Activated naive CD4-positive, alpha-beta T cell treated with anti-CD3 and anti-CD28 coated beads, Interleukin-2, amount 10 ng/mL, durations not matched to agents 7 days and 5 days (primary cell): ENCODE measurements around the gene PNLIPRP3.
"Not testable (repeated sequence)": the region's sequence is repeated elsewhere in the genome, so short reads cannot be mapped to it uniquely, and the experiment has no call there.

ENCODE experiments used
- CTCF ChIA-PET: fragments of 350-600 bp; sonication (Branson Sonifier 250); formaldehyde crosslinking; loops from one replicate; lab custom pipeline; 2021; ENCODE audit warnings: antibody characterized with exemption; lab: Charles Lee
- DNase-seq: peaks from one replicate; pipeline ENCODE4 v3.0.0-alpha.2; 2020
- H3K27ac Mint-ChIP-seq: one replicate; pipeline ENCODE4 v1.8.0; 2021; ENCODE audit warnings: mild to moderate bottlenecking, moderate library complexity, mixed read lengths
- H3K27me3 Mint-ChIP-seq: one replicate; pipeline ENCODE4 v1.8.0; 2021; ENCODE audit warnings: mild to moderate bottlenecking, mixed read lengths
- H3K36me3 Mint-ChIP-seq: one replicate; pipeline ENCODE4 v1.8.0; 2021; ENCODE audit warnings: mixed read lengths
- H3K4me1 Mint-ChIP-seq: one replicate; pipeline ENCODE4 v1.8.0; 2021; ENCODE audit warnings: mixed read lengths
- H3K4me3 Mint-ChIP-seq: one replicate; pipeline ENCODE4 v1.8.0; 2021; ENCODE audit warnings: mild to moderate bottlenecking, moderate library complexity, mixed read lengths
- H3K9me3 Mint-ChIP-seq: one replicate; pipeline ENCODE4 v1.8.0; 2021; ENCODE audit warnings: mixed read lengths

Gene PNLIPRP3

GRCh38 chr10:116427671-116428070 lies at the start of gene PNLIPRP3:
TSS of gene PNLIPRP3 (plus strand) at chr10:116427847. CDS start at chr10:116428013, 166 bp downstream.
- Mint-ChIP-seq H3K36me3 (no peaks in the 10 kb centered on the region), H3K4me1 (no peaks in the 10 kb centered on the region), H3K27ac (no peak within 1 kb of the TSS), H3K27me3 (no peaks in the 10 kb centered on the region), H3K9me3 (no peaks in the 10 kb centered on the region), H3K4me3 (no peak within 1 kb of the TSS)
- DNase-seq = no peak
- CTCF ChIA-PET = interaction anchor here (1.2 kb wide), 1 partner anchor 1256 kb away, joined by 3 read pairs; no protein-coding TSS in a partner anchor

- Mint-ChIP-seq H3K27ac (no peak overlapping the region), H3K4me3 (no peak overlapping the region), H3K9me3 (no peaks in the 10 kb centered on the region), H3K27me3 (no peaks in the 10 kb centered on the region), H3K4me1 (no peaks in the 10 kb centered on the region), H3K36me3 (no peaks in the 10 kb centered on the region)
- CTCF ChIA-PET = no interaction called here
- no peak for DNase-seq
Measured at GRCh38 chr10:116382290-116382689, 45.4 kb upstream of the PNLIPRP3 start.

- Mint-ChIP-seq H3K36me3 (no peaks in the 10 kb centered on the region), H3K27me3 (no peaks in the 10 kb centered on the region), H3K27ac (no peak overlapping the region), H3K9me3 (no peaks in the 10 kb centered on the region), H3K4me1 (no peaks in the 10 kb centered on the region), H3K4me3 (no peak overlapping the region)
- DNase-seq = no peak
- CTCF ChIA-PET = interaction anchor here (1.0 kb wide), 2 partner anchors 23 to 99 kb away, joined by 3 read pairs; no protein-coding TSS in a partner anchor
Measured at GRCh38 chr10:116385311-116385710, 42.3 kb upstream of the PNLIPRP3 start.

DNA sequence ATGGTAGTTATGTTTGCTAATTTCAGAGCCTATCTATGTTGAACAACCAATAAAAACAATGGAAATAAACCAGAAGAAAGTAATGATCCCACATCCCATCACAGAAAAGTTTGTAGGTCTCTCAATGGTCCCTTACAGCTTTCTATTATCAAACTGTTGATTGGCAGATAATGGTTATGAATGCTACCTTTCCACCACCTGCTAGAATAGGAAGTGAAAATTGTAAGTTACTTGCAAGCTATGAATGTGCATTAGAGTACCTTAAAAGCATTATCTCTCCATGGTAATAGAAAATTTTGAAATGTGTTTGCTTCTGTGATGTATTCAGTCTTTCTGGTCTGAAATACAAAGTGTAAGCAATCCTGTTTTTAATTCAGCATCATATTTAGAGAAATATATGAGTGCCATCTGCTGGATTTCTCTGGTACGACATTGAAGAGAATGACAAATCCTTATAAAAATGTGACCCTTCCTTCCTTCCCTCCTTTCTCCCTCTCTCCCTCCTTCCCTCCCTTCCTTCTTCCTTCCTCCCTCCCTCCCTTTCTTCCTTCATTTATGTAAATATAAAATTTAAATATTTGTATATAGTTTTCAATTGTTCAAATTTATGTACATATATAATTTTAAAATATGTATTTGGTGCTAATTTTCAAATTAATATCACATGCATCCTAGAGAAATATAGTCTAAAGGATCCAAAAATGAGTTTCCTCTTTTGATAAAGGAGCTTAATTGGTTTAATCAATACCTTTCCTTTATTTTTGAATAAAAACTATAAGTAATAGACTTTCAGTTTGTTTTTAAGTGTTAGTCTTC lies 41.4 kb upstream of the PNLIPRP3 start:
- no peak for DNase-seq
- CTCF ChIA-PET = interaction anchor here (0.6 to 1.3 kb wide), 5 partner anchors 9 to 708 kb away, joined by 3 to 6 read pairs (median 3); no protein-coding TSS in a partner anchor
- no peaks in the 10 kb centered on the region for H3K27me3 Mint-ChIP-seq

GRCh38 chr10:116393246-116393831 lies 34.3 kb upstream of the PNLIPRP3 start:
- H3K27me3 Mint-ChIP-seq, CTCF ChIA-PET, H3K27ac Mint-ChIP-seq, H3K4me1 Mint-ChIP-seq, H3K9me3 Mint-ChIP-seq, DNase-seq, H3K36me3 Mint-ChIP-seq, H3K4me3 Mint-ChIP-seq: not testable (repeated sequence)

More for the DNA sequence above, 41.4 kb upstream of the PNLIPRP3 start:
- H3K36me3 Mint-ChIP-seq = no peaks in the 10 kb centered on the region
- no peaks in the 10 kb centered on the region for H3K4me1 Mint-ChIP-seq
- no peaks in the 10 kb centered on the region for H3K9me3 Mint-ChIP-seq
- no peak overlapping the region for H3K27ac Mint-ChIP-seq
- H3K4me3 Mint-ChIP-seq = no peak overlapping the region

GRCh38 chr10:116395223-116395985 lies 32.2 kb upstream of the PNLIPRP3 start:
- DNase-seq = no peak
- Mint-ChIP-seq H3K27ac (no peak overlapping the region), H3K27me3 (no peaks in the 10 kb centered on the region), H3K9me3 (no peaks in the 10 kb centered on the region), H3K4me1 (no peaks in the 10 kb centered on the region), H3K36me3 (no peaks in the 10 kb centered on the region), H3K4me3 (no peak overlapping the region)
- CTCF ChIA-PET = no interaction called here

- no peak for DNase-seq
- Mint-ChIP-seq H3K4me1 (no peaks in the 10 kb centered on the region), H3K9me3 (no peaks in the 10 kb centered on the region), H3K4me3 (no peak overlapping the region), H3K27ac (no peak overlapping the region), H3K36me3 (no peaks in the 10 kb centered on the region), H3K27me3 (no peaks in the 10 kb centered on the region)
- CTCF ChIA-PET = no interaction called here
Measured at GRCh38 chr10:116398224-116398623, 29.4 kb upstream of the PNLIPRP3 start.

GRCh38 chr10:116402858-116403257 lies 24.8 kb upstream of the PNLIPRP3 start:
- no peaks in the 10 kb centered on the region for H3K9me3 Mint-ChIP-seq
- no peak for DNase-seq
- H3K27me3 Mint-ChIP-seq = no peaks in the 10 kb centered on the region
- no peak overlapping the region for H3K27ac Mint-ChIP-seq
- no peaks in the 10 kb centered on the region for H3K36me3 Mint-ChIP-seq
- CTCF ChIA-PET = no interaction called here
- no peak overlapping the region for H3K4me3 Mint-ChIP-seq
- H3K4me1 Mint-ChIP-seq = no peaks in the 10 kb centered on the region

DNA sequence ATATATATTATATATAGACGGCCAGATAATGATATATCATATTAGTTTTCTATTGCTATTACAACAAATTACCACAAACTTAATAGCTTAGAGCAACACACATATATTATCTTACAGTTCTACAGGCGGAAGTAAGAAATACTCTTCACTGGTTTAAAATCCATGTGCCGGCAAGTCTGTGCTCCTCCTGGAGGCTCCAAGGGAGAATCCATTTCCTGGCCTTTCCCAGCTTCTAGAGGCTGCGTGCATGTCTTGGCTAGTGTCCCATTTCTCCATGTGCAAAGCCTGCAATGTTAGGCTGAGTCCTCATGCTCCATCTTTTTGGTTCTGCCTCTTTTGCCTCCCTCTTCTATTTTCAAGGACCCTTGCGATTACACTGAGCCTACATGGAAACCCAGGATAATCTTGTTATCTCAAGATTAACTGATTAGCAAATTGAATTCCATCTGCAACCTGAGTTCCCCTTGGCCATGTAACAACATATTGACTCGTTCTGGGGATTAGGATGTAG lies 23.9 kb upstream of the PNLIPRP3 start:
- DNase-seq = no peak
- Mint-ChIP-seq H3K9me3 (no peaks in the 10 kb centered on the region), H3K4me1 (no peaks in the 10 kb centered on the region), H3K36me3 (no peaks in the 10 kb centered on the region), H3K4me3 (no peak overlapping the region), H3K27ac (no peak overlapping the region), H3K27me3 (no peaks in the 10 kb centered on the region)
- CTCF ChIA-PET = no interaction called here

DNA sequence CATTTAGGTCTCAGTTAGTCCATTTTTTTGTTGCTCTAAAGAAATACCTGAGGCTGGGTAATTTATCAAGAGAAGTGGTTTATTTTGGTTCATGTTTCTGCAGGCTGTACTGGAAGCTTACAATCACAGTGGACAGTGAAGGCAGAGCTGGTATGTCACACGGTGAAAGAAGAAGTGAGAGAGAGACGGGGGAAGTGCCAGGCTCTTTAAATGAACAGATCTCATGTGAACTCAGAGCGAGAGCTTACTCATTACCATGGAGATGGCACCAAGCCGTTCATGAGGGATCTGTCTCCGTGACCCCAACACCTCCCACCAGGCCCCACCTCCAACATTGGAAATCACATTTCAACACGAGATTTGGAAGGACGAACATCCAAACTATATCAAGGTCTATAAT lies 18.9 kb upstream of the PNLIPRP3 start:
- H3K4me3 Mint-ChIP-seq = no peak overlapping the region
- H3K27ac Mint-ChIP-seq = no peak overlapping the region

DNA sequence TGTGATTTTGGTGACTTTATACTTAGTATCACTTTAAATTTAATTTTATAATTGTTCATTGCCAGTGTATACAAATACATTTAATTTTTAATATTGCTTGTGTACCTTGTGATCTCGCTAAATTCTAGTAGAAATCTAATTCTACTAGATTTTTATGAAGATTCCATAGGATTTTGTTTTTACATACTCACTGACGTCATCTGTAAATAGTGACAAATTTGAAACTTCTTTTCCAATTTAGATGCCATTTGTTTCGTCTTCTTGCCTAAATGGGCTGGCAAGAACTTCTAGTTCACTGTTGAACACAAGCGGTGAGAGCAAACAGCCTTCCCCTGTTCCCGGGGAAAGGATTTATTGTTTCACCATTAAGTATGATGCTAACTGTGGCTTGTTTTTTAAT lies 17.3 kb upstream of the PNLIPRP3 start:
- Mint-ChIP-seq H3K36me3 (no peaks in the 10 kb centered on the region), H3K27me3 (no peaks in the 10 kb centered on the region), H3K4me3 (no peak overlapping the region), H3K4me1 (no peaks in the 10 kb centered on the region), H3K9me3 (no peaks in the 10 kb centered on the region), H3K27ac (no peak overlapping the region)
- CTCF ChIA-PET = no interaction called here
- no peak for DNase-seq

More for the DNA sequence above, 18.9 kb upstream of the PNLIPRP3 start:
- CTCF ChIA-PET = no interaction called here
- no peaks in the 10 kb centered on the region for H3K9me3 Mint-ChIP-seq
- H3K36me3 Mint-ChIP-seq = no peaks in the 10 kb centered on the region
- no peak for DNase-seq
- no peaks in the 10 kb centered on the region for H3K4me1 Mint-ChIP-seq
- H3K27me3 Mint-ChIP-seq = no peaks in the 10 kb centered on the region

DNA sequence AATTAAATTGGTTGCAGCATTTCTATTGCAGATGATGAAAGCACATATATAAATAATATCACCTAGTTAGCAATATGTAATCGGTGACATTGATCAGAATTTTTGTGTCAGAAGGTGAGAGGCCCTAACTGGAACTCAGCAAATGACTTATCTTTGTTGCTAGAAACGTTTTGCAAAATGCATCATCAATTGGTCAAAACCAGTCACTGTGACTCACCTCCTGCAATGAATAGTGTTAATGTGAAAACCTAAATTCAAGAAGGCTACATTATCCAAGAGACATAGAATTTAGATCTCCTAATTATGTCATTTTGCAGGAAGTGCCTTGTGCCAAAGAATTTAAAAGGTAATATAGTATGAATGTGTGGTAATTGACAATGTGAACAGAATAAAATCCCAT lies 9.8 kb upstream of the PNLIPRP3 start:
- no peaks in the 10 kb centered on the region for H3K27me3 Mint-ChIP-seq
- H3K36me3 Mint-ChIP-seq = no peaks in the 10 kb centered on the region
- no peak for DNase-seq
- H3K4me3 Mint-ChIP-seq = no peak overlapping the region
- H3K9me3 Mint-ChIP-seq = no peaks in the 10 kb centered on the region
- CTCF ChIA-PET = no interaction called here
- no peaks in the 10 kb centered on the region for H3K4me1 Mint-ChIP-seq
- H3K27ac Mint-ChIP-seq = no peak overlapping the region

GRCh38 chr10:116418389-116418788 lies 9.3 kb upstream of the PNLIPRP3 start:
- no peaks in the 10 kb centered on the region for H3K4me1 Mint-ChIP-seq
- H3K36me3 Mint-ChIP-seq = no peaks in the 10 kb centered on the region
- CTCF ChIA-PET = no interaction called here
- no peak overlapping the region for H3K4me3 Mint-ChIP-seq
- H3K9me3 Mint-ChIP-seq = no peaks in the 10 kb centered on the region
- no peak overlapping the region for H3K27ac Mint-ChIP-seq
- no peaks in the 10 kb centered on the region for H3K27me3 Mint-ChIP-seq
- no peak for DNase-seq

DNA sequence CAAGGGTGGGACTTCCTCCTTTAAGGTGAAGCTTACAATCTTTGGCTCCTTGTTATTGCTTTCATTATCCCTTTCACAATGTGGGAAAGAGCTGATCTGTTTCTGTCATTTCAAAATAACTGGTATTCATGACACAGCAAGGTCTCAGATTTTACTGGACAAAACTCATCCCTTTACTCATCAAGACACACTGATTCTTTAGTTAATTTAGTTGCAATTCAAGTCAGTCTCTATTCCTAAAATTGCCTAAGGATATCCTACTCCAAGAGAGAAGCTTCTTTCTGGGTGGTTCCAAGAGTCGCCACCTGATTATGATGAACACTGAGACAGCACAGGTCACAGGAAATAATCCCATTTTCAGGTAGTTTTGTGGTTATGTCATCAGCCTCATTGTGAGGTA lies 5.8 kb upstream of the PNLIPRP3 start:
- CTCF ChIA-PET = no interaction called here
- H3K9me3 Mint-ChIP-seq = no peaks in the 10 kb centered on the region
- H3K4me3 Mint-ChIP-seq = no peak overlapping the region
- H3K27ac Mint-ChIP-seq = no peak overlapping the region
- H3K36me3 Mint-ChIP-seq = no peaks in the 10 kb centered on the region
- no peak for DNase-seq
- H3K4me1 Mint-ChIP-seq = no peaks in the 10 kb centered on the region
- H3K27me3 Mint-ChIP-seq = no peaks in the 10 kb centered on the region
